PC-9 (cell line): ENCODE results near the gene IARS2. TPM values are rescaled to one million over a fixed set of nuclear protein-coding genes. Genes with fewer than 3 reads are reported as not detected.

Experiments used
- BruUV-seq: library from RNA; stranded (reverse); fragments of 400-500 nt; replicated peaks from 2 replicates; lab custom pipeline; 2021; lab: Mats Ljungman, UMichigan
- CTCF ChIA-PET: fragments of 300-600 bp; sonication (Branson Sonifier 250); formaldehyde crosslinking; loops from one replicate; lab custom pipeline; 2022; ENCODE audit warnings: antibody characterized with exemption; lab: Charles Lee
- POLR2A ChIA-PET: fragments of 300-600 bp; sonication (Branson Sonifier 250); formaldehyde crosslinking; loops from one replicate; lab custom pipeline; 2022; ENCODE audit warnings: antibody characterized with exemption; ENCODE audit not compliant: unreplicated experiment; lab: Charles Lee
- DNase-seq, 2 experiments: peaks; one replicate each; pipeline versions ENCODE4 v3.0.0 to v3.0.0-alpha.2; 2015 to 2022; ENCODE audit warnings: mixed read lengths in 1 of 2
- H2AFZ ChIP-seq: fragments of 200-600 bp; sonication (generic); 2 replicates; pipeline ENCODE4 v1.8.1; 2017; ENCODE audit warnings: antibody characterized with exemption
- H3F3A ChIP-seq: fragments of 200-600 bp; sonication (generic); 2 replicates; pipeline ENCODE4 v1.8.1; 2017; ENCODE audit warnings: antibody characterized with exemption, mild to moderate bottlenecking, low read depth; ENCODE audit not compliant: insufficient read depth
- H3K27ac ChIP-seq: fragments of 200-600 bp; sonication (generic); 2 replicates; pipeline ENCODE4 v1.6.1; 2016; ENCODE audit warnings: mixed run types
- H3K27me3 ChIP-seq: fragments of 200-600 bp; sonication (generic); 2 replicates; pipeline ENCODE4 v1.6.1; 2016; ENCODE audit warnings: low read depth, mixed run types; ENCODE audit not compliant: insufficient read depth
- H3K36me3 ChIP-seq: fragments of 200-600 bp; sonication (generic); 2 replicates; pipeline ENCODE4 v1.6.1; 2016; ENCODE audit warnings: low read depth, mixed run types
- H3K4me1 ChIP-seq: fragments of 200-600 bp; sonication (generic); replicated peaks from 2 replicates; pipeline ENCODE4 v1.6.1; 2016; ENCODE audit warnings: mixed run types; ENCODE audit not compliant: insufficient read depth
- H3K4me2 ChIP-seq: fragments of 200-600 bp; sonication (generic); 2 replicates; pipeline ENCODE4 v1.6.1; 2017; ENCODE audit warnings: mixed run types
- H3K4me3 ChIP-seq: fragments of 200-600 bp; sonication (generic); 2 replicates; pipeline ENCODE4 v1.6.1; 2016; ENCODE audit warnings: mixed run types
- H3K79me2 ChIP-seq: fragments of 200-600 bp; sonication (generic); 2 replicates; pipeline ENCODE4 v1.6.1; 2017; ENCODE audit warnings: low read depth, mixed run types
- H3K9me2 ChIP-seq: fragments of 200-600 bp; sonication (generic); 2 replicates; pipeline ENCODE4 v1.8.1; 2017; ENCODE audit warnings: mild to moderate bottlenecking; ENCODE audit not compliant: insufficient read depth
- H3K9me3 ChIP-seq: fragments of 200-600 bp; sonication (generic); 2 replicates; pipeline ENCODE4 v1.8.1; 2016; ENCODE audit warnings: low read depth; ENCODE audit not compliant: insufficient read depth
- H4K20me1 ChIP-seq: fragments of 200-600 bp; sonication (generic); 2 replicates; pipeline ENCODE4 v1.8.1; 2017; ENCODE audit not compliant: insufficient read depth
- EZH2 ChIP-seq: fragments of 200-600 bp; sonication (generic); IDR thresholded peaks from 2 replicates; pipeline ENCODE4 v1.8.0; 2017; ENCODE audit warnings: antibody characterized with exemption, low read depth
- intact Hi-C: fragments of 100-400 bp; cut with micrococcal nuclease; formaldehyde crosslinking; loops from one replicate; pipeline ENCODE4 v1.10.0; 2022; ENCODE audit not compliant: unreplicated experiment
- total RNA-seq: library from RNA; stranded (reverse); gene quantifications from 2 replicates; pipeline ENCODE4 v1.2.3, GENCODE V29; 2021
- TF ChIP-seq, protein P1 (sequence below): fragments of 200-600 bp; sonication (generic); conservative IDR thresholded peaks from 2 replicates; pipeline ENCODE4 v1.6.1; 2017; ENCODE audit warnings: mixed run types, antibody characterized with exemption, mild to moderate bottlenecking, moderate library complexity

IARS2 gene
- total RNA-seq, 1 experiment from 2014 or later: 155 TPM

DNA sequence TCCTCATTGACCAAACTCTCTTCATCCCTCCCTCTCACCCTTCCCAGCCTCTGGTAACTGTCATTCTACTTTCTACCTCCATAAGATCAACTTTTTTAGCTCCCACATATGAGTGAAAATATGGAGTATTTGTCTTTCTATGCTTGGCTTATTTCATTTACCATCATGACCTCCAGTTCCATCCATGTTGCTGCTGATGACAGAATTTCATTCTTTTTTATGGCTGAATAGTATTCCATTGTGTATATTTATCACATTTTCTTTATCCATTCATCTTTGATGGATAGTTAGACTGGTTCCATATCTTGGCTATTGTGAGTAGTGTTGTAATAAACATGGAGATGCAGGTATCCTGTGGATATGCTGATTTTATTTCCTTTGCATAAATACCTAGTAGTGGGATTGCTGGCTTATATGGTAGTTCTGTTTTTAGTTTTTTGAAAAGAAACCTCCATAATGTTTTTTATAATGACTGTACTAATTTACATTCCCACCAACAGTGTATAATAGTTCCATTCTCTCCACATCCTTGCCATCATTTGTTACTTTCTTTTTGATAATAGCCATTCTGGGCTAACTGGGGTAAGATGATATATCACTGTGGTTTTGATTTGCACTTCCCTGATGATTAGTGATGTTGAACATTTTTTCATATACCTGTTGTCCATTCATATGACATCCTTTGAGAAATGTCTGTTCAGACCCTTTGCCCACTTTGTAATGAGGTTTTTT lies 35.7 kb downstream of the IARS2 start:
- peaks cover 30% of the 10 kb centered on the region; the same call in 1 of the 2 replicates for H3K36me3 ChIP-seq
- BruUV-seq: no TSS peak
- CTCF ChIA-PET: no interaction called here

DNA sequence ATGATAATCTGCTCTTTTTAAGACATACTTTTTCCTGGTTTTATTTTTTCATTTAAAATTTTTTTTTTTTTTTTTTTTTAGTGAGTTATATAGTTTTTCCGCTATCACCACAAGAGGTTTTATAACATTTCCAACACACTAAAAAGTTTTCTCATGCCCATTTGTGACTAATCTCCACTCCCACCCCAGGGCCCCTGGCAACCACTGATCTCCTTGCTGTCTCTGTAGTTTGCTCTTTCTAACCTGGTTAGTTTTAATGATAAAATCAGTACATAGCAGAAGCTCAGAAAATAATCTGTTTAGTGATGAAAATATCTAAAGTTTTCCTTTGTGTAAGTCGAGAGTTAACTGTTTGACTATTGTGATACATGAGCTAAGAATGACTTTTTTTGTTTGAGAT lies 41.8 kb downstream of the IARS2 start:
- Histone ChIP-seq H3K9me3 (no peaks in the 10 kb centered on the region), H3K4me2 (no peak overlapping the region), H3K79me2 (no peaks in the 10 kb centered on the region), H3K4me3 (no peak overlapping the region), H3K27ac (no peak overlapping the region), H3K9me2 (no peaks in the 10 kb centered on the region), H3K36me3 (peaks cover 35% of the 10 kb centered on the region), H3F3A (no peaks in the 10 kb centered on the region), H3K4me1 (no peaks in the 10 kb centered on the region), H2AFZ (no peak overlapping the region), H4K20me1 (no peaks in the 10 kb centered on the region), H3K27me3 (no peaks in the 10 kb centered on the region)
- intact Hi-C loops: no loop called here
- no peak for DNase-seq
- no TSS peak for BruUV-seq
- POLR2A ChIA-PET: interaction anchor here (0.5 kb wide), 1 partner anchor 46 kb away, joined by 3 read pairs; no protein-coding TSS in a partner anchor
- CTCF ChIA-PET: no interaction called here
- TF ChIP-seq, protein P1, sequence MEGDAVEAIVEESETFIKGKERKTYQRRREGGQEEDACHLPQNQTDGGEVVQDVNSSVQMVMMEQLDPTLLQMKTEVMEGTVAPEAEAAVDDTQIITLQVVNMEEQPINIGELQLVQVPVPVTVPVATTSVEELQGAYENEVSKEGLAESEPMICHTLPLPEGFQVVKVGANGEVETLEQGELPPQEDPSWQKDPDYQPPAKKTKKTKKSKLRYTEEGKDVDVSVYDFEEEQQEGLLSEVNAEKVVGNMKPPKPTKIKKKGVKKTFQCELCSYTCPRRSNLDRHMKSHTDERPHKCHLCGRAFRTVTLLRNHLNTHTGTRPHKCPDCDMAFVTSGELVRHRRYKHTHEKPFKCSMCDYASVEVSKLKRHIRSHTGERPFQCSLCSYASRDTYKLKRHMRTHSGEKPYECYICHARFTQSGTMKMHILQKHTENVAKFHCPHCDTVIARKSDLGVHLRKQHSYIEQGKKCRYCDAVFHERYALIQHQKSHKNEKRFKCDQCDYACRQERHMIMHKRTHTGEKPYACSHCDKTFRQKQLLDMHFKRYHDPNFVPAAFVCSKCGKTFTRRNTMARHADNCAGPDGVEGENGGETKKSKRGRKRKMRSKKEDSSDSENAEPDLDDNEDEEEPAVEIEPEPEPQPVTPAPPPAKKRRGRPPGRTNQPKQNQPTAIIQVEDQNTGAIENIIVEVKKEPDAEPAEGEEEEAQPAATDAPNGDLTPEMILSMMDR: no peak
- no peak for TF ChIP-seq EZH2

More for the DNA sequence above, 35.7 kb downstream of the IARS2 start:
- Histone ChIP-seq H3K27ac (no peak overlapping the region), H3K27me3 (no peaks in the 10 kb centered on the region), H3K79me2 (no peaks in the 10 kb centered on the region), H3F3A (no peaks in the 10 kb centered on the region), H3K9me3 (no peaks in the 10 kb centered on the region), H3K4me2 (no peak overlapping the region), H3K4me3 (no peak overlapping the region), H4K20me1 (0 out of 2 replicates have a peak, but pooled peaks cover under 1% of the 10 kb centered on the region), H3K4me1 (no peaks in the 10 kb centered on the region), H3K9me2 (no peaks in the 10 kb centered on the region), H2AFZ (no peak overlapping the region)
- no peak for DNase-seq
- TF ChIP-seq, protein P1: no peak
- TF ChIP-seq EZH2: no peak
- POLR2A ChIA-PET: no interaction called here
- intact Hi-C loops: no loop called here

DNA sequence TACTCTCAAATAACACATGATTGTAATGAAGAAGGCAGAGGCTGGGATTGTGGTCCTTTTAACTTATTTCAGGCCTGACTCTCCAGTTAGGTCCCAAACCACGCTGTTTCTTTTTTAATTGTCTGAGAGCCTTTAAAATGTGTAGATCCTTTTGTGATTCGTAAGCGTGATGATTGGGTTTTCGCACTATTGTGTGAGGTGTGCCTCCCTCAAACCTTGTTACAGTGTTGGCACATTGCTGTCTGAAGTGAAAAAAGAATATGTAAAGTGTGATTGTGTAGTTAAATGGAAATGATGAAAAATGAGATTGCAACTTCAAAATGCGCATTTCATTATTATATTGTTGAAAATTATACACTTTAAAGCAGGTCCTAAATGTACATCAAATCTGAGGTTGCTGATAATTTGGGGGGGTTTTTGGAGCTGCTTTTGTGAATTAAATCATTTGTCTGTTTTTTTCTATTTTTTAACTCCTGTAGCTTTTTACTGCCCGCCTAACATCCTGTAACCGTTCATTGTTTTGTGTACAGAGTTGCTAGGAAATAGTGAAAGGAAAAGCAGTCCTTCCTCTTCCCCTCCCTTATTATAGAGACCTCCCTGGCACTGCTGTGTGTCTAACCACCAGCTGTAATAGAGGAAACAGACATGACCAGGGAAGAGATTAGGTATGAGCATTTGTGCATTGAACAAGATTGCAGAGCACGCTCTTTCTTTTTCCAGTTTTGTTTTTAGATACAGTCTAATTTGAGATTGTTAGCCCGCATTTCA lies 43.3 kb downstream of the IARS2 start:
- no peaks in the 10 kb centered on the region for H3K27me3 ChIP-seq
- H3K36me3 ChIP-seq: peaks cover 35% of the 10 kb centered on the region
- H3F3A ChIP-seq: no peaks in the 10 kb centered on the region
- no peak for DNase-seq
- no peaks in the 10 kb centered on the region for H3K9me2 ChIP-seq
- H3K4me2 ChIP-seq: no peak overlapping the region
- no peak overlapping the region for H2AFZ ChIP-seq
- H3K9me3 ChIP-seq: no peaks in the 10 kb centered on the region
- no peaks in the 10 kb centered on the region for H4K20me1 ChIP-seq
- H3K27ac ChIP-seq: no peak overlapping the region
- no peaks in the 10 kb centered on the region for H3K79me2 ChIP-seq
- no peak overlapping the region for H3K4me3 ChIP-seq
- POLR2A ChIA-PET: no interaction called here
- TF ChIP-seq, protein P1: no peak
- no peak for TF ChIP-seq EZH2
- BruUV-seq: no TSS peak
- intact Hi-C loops: no loop called here
- CTCF ChIA-PET: interaction anchor here (0.7 kb wide), 1 partner anchor 31 kb away, joined by 3 read pairs; no protein-coding TSS in a partner anchor
- H3K4me1 ChIP-seq: no peaks in the 10 kb centered on the region
